Activated naive CD8-positive, alpha-beta T cell (primary cell): ENCODE measurements around the gene ADORA1.

Experiments
- H3K27ac Mint-ChIP-seq: one replicate; pipeline ENCODE4 v1.8.0; 2021; ENCODE audit warnings: mixed read lengths
- H3K27me3 Mint-ChIP-seq: one replicate; pipeline ENCODE4 v1.8.0; 2021; ENCODE audit warnings: mixed read lengths
- H3K36me3 Mint-ChIP-seq: one replicate; pipeline ENCODE4 v1.8.0; 2021; ENCODE audit warnings: mixed read lengths
- H3K4me1 Mint-ChIP-seq: one replicate; pipeline ENCODE4 v1.8.0; 2021; ENCODE audit warnings: low read depth, mixed read lengths
- H3K4me3 Mint-ChIP-seq: one replicate; pipeline ENCODE4 v1.8.0; 2021; ENCODE audit warnings: mild to moderate bottlenecking, mixed read lengths
- H3K9me3 Mint-ChIP-seq: one replicate; pipeline ENCODE4 v1.8.0; 2021; ENCODE audit warnings: low read depth, mixed read lengths

The ADORA1 gene

GRCh38 chr1:203182387-203182953 is 54.9 kb downstream of the ADORA1 start:
- H3K27me3 Mint-ChIP-seq: no peaks in the 10 kb centered on the region
- no peak overlapping the region for H3K4me3 Mint-ChIP-seq
- H3K36me3 Mint-ChIP-seq: no peaks in the 10 kb centered on the region
- no peaks in the 10 kb centered on the region for H3K9me3 Mint-ChIP-seq
- H3K27ac Mint-ChIP-seq: no peak overlapping the region
- peaks cover 3% of the 10 kb centered on the region for H3K4me1 Mint-ChIP-seq

DNA sequence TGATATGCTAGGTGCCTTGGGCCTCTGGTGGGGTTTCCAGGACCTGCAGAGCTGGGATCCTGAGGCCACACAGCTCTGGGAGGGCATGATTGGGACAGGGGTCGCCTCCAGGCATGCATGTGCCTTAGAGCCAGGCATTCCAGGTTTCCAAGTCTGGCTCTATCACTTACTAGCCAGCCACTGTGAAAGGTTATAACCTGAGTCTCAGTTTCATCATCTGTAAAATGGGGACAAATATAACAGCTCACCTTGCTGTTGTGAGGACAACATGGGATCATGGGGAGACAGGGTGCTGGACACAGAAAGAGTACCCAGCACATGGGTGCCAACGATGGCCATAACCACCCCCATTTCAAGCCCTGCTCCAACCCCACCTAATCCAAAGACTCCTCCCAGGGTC is 56.3 kb downstream of the ADORA1 start:
- H3K4me3 Mint-ChIP-seq: no peak overlapping the region
- H3K27me3 Mint-ChIP-seq: no peaks in the 10 kb centered on the region

GRCh38 chr1:203184467-203184866 is 56.9 kb downstream of the ADORA1 start:
- no peaks in the 10 kb centered on the region for H3K36me3 Mint-ChIP-seq
- no peaks in the 10 kb centered on the region for H3K9me3 Mint-ChIP-seq
- H3K27ac Mint-ChIP-seq: no peak overlapping the region
- H3K4me3 Mint-ChIP-seq: no peak overlapping the region
- no peaks in the 10 kb centered on the region for H3K27me3 Mint-ChIP-seq
- H3K4me1 Mint-ChIP-seq: peaks cover 3% of the 10 kb centered on the region

More for the DNA sequence above, 56.3 kb downstream of the ADORA1 start:
- Mint-ChIP-seq H3K4me1 (peaks cover 3% of the 10 kb centered on the region), H3K27ac (no peak overlapping the region), H3K36me3 (no peaks in the 10 kb centered on the region), H3K9me3 (no peaks in the 10 kb centered on the region)

DNA sequence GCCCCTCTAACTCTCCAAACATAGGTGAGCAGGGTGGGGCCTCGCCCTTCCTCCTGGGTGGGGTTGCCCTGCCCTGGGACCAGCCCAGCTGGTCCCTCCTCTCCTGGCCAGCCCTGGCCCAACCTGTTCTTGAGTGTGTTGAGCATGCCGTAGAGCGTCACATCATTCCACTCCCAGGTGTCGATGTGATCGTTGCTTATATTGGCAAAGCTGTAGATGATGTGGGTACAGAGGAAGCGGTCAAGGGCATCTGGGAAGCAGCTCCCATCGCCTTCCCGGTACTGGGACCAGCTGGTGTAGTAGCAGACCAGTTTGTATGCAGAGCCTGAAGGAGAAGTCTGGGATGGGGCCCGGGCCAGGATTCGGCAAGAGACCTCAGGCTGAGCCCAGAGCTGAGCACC is 57.5 kb downstream of the ADORA1 start:
- H3K9me3 Mint-ChIP-seq: no peaks in the 10 kb centered on the region

GRCh38 chr1:203185585-203185984 is 58.1 kb downstream of the ADORA1 start:
- Mint-ChIP-seq H3K27ac (no peak overlapping the region), H3K36me3 (no peaks in the 10 kb centered on the region), H3K4me3 (no peak overlapping the region), H3K9me3 (no peaks in the 10 kb centered on the region), H3K4me1 (peaks cover 3% of the 10 kb centered on the region), H3K27me3 (no peaks in the 10 kb centered on the region)

More for the DNA sequence above, 57.5 kb downstream of the ADORA1 start:
- Mint-ChIP-seq H3K4me3 (no peak overlapping the region), H3K36me3 (no peaks in the 10 kb centered on the region), H3K4me1 (peaks cover 3% of the 10 kb centered on the region), H3K27ac (no peak overlapping the region), H3K27me3 (no peaks in the 10 kb centered on the region)

GRCh38 chr1:203186091-203186445 is 58.5 kb downstream of the ADORA1 start:
- H3K4me3 Mint-ChIP-seq: no peak overlapping the region
- H3K36me3 Mint-ChIP-seq: no peaks in the 10 kb centered on the region
- H3K4me1 Mint-ChIP-seq: peaks cover 3% of the 10 kb centered on the region
- H3K27me3 Mint-ChIP-seq: no peaks in the 10 kb centered on the region
- no peak overlapping the region for H3K27ac Mint-ChIP-seq
- H3K9me3 Mint-ChIP-seq: no peaks in the 10 kb centered on the region

DNA sequence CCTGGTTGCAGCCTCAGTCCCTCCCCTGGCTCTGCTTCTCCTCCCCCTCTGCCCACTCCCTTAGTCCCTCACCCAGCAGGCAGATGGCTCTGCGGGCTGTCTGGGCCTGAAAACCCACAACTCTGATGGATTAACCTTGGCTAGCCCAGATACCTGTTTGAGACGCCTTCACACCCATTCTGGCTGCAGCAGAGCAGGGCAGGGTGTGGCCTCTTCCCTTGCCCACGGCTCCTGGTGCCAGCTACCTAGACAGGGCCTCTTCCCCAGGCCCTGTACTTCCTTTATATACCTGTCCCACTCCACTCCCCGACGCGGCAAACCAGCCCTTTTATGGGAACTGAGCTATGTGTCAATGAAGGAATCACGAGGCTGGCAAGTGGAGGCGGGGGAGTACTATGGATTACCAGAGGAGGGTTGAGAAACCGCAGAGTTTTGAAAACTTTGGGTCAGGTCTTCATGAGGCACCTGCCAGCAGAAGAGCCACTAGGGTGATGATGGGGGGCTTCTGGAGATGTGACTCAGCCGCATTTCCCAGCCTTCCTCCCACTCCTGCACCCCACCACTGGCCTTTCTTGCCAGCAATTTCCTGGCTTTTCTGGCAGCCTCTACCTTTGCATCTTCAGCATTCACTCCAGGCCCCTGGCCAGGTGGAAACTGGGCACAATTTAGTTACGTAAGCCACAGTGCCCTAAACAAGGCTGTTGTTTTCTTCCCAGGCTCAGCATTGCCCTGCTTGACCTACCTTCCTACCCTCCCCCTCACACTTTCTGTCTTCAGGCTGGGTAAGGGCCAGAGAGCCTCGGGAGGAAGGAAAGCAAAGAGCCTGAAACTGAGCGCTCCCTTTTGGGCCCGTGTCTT is 59.1 kb downstream of the ADORA1 start, which contains the start of gene CHI3L1:
TSS of gene CHI3L1 (minus strand) at position 259 of the 858 bp plus-strand sequence. CDS start at position 178, 81 bp downstream.
- Mint-ChIP-seq H3K4me1 (peaks cover 3% of the 10 kb centered on the region), H3K9me3 (no peaks in the 10 kb centered on the region), H3K4me3 (no peak within 1 kb of the TSS), H3K27ac (no peak within 1 kb of the TSS), H3K27me3 (no peaks in the 10 kb centered on the region), H3K36me3 (no peaks in the 10 kb centered on the region)

GRCh38 chr1:203187304-203187685 is 59.8 kb downstream of the ADORA1 start:
- no peaks in the 10 kb centered on the region for H3K27me3 Mint-ChIP-seq
- H3K4me1 Mint-ChIP-seq: peaks cover 3% of the 10 kb centered on the region
- H3K4me3 Mint-ChIP-seq: no peak overlapping the region
- no peak overlapping the region for H3K27ac Mint-ChIP-seq
- no peaks in the 10 kb centered on the region for H3K9me3 Mint-ChIP-seq
- H3K36me3 Mint-ChIP-seq: no peaks in the 10 kb centered on the region

- Mint-ChIP-seq H3K4me1 (peaks cover 3% of the 10 kb centered on the region), H3K9me3 (no peaks in the 10 kb centered on the region), H3K36me3 (no peaks in the 10 kb centered on the region), H3K4me3 (no peak overlapping the region), H3K27me3 (no peaks in the 10 kb centered on the region), H3K27ac (no peak overlapping the region)
Observed at GRCh38 chr1:203187689-203188264, 60.3 kb downstream of the ADORA1 start.

DNA sequence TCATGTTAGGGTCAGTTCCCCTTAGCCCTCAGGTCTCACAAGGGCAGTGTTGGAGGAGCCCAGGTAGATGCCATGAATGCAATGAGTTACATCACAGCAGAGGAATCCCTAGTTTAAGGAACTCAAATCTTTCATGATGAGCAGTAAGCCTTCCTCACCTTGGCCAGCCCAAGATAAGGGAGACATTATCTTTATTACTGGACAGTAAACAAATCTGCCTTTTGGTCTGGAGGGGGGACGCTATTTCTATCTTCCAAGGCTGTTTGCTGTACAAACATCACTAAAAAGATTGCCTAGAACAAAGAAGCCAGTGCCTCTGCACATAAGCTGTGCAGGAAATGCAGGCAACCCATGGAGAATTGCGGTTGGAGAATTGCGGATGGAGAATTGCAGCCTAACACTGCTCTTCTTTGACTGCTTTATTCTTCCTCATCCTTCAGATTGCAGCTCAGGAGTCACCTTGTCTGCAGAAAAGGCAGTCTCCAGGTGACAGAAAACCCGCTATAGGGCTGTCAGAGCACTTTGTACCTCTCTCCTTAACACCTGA is 61.2 kb downstream of the ADORA1 start:
- Mint-ChIP-seq H3K4me1 (peaks cover 3% of the 10 kb centered on the region), H3K36me3 (no peaks in the 10 kb centered on the region), H3K9me3 (no peaks in the 10 kb centered on the region), H3K4me3 (no peak overlapping the region), H3K27ac (no peak overlapping the region), H3K27me3 (no peaks in the 10 kb centered on the region)

DNA sequence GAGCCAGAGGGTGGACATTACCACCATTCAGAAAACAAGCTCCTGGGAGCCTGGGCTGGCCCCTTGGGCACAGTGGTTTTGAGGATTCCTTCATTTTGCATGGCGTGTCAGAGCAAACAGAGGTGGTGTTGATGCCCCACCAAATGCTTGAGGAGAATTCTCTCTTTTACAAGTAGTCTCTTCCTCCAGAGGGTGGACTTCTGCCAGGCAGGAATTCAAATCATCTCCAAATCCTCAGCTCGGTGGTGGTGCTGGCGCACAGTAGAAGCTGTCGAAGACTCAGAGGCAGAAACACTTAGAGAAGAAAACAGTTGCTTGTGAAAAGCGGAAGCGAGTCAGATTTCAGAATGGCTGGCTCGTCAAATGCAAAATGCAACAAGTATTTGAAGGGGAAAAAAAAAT is 62.4 kb downstream of the ADORA1 start:
- no peaks in the 10 kb centered on the region for H3K36me3 Mint-ChIP-seq
- no peaks in the 10 kb centered on the region for H3K27me3 Mint-ChIP-seq
- peaks cover 3% of the 10 kb centered on the region for H3K4me1 Mint-ChIP-seq
- no peaks in the 10 kb centered on the region for H3K9me3 Mint-ChIP-seq
- H3K27ac Mint-ChIP-seq: no peak overlapping the region
- no peak overlapping the region for H3K4me3 Mint-ChIP-seq

GRCh38 chr1:203190949-203191348 is 63.4 kb downstream of the ADORA1 start:
- no peak overlapping the region for H3K4me3 Mint-ChIP-seq
- H3K27me3 Mint-ChIP-seq: no peaks in the 10 kb centered on the region
- H3K36me3 Mint-ChIP-seq: no peaks in the 10 kb centered on the region
- H3K4me1 Mint-ChIP-seq: peaks cover 3% of the 10 kb centered on the region
- no peaks in the 10 kb centered on the region for H3K9me3 Mint-ChIP-seq
- no peak overlapping the region for H3K27ac Mint-ChIP-seq

- Mint-ChIP-seq H3K4me1 (no peaks in the 10 kb centered on the region), H3K27me3 (peaks cover 6% of the 10 kb centered on the region), H3K4me3 (no peak overlapping the region), H3K27ac (no peak overlapping the region), H3K9me3 (no peaks in the 10 kb centered on the region), H3K36me3 (no peaks in the 10 kb centered on the region)
Observed at GRCh38 chr1:203196371-203196770, 68.8 kb downstream of the ADORA1 start.

DNA sequence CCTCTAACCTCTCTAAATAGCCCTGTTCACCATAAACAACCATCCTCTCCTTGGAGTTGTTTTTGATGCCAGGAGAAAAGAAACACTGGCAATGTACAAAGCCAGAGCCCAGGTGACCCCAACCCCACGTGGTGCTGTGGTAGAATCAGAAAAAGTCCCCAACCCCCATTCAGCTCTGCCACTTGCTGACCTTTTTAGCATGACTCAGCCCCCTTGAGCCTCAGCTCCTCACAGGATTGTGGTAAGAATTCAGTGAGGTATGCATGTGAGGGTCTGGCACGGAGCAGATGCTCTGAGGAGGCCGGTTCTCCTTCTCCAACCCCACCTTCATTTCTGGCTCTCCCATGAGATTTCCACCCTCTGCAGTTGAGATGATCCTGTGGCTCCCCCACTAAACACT is 70.1 kb downstream of the ADORA1 start:
- Mint-ChIP-seq H3K4me1 (no peaks in the 10 kb centered on the region), H3K27me3 (peaks cover 6% of the 10 kb centered on the region), H3K36me3 (no peaks in the 10 kb centered on the region), H3K9me3 (no peaks in the 10 kb centered on the region), H3K27ac (no peak overlapping the region), H3K4me3 (no peak overlapping the region)

- H3K4me1 Mint-ChIP-seq: no peaks in the 10 kb centered on the region
- peaks cover 6% of the 10 kb centered on the region for H3K27me3 Mint-ChIP-seq
- no peak overlapping the region for H3K27ac Mint-ChIP-seq
- no peaks in the 10 kb centered on the region for H3K9me3 Mint-ChIP-seq
- H3K4me3 Mint-ChIP-seq: no peak overlapping the region
- no peaks in the 10 kb centered on the region for H3K36me3 Mint-ChIP-seq
Observed at GRCh38 chr1:203199002-203199401, 71.5 kb downstream of the ADORA1 start.
